A673 (cell line): ENCODE results near the gene NMT1. TPM values are rescaled to one million over a fixed set of nuclear protein-coding genes. Genes with fewer than 3 reads are reported as not detected.
A peak's percentile ranks its signal among the peaks of the same experiment; 100 is the strongest.

Experiments
- Bru-seq: library from RNA; stranded (reverse); fragments of 400-500 nt; gene quantifications from one replicate; lab custom pipeline; 2021; lab: Mats Ljungman, UMichigan
- BruChase-seq, 2 experiments: library from RNA; stranded (reverse); fragments of 400-500 nt; gene quantifications; one replicate each; lab custom pipeline; 2021; lab: Mats Ljungman, UMichigan
- BruUV-seq: library from RNA; stranded (reverse); fragments of 400-500 nt; replicated peaks from 2 replicates; lab custom pipeline; 2021; lab: Mats Ljungman, UMichigan
- CTCF ChIA-PET: fragments of 300-600 bp; sonication (Branson Sonifier 250); formaldehyde crosslinking; loops from one replicate; lab custom pipeline; 2022; ENCODE audit warnings: antibody characterized with exemption; lab: Charles Lee
- POLR2A ChIA-PET: fragments of 300-600 bp; sonication (Branson Sonifier 250); formaldehyde crosslinking; loops from one replicate; lab custom pipeline; 2022; ENCODE audit warnings: antibody characterized with exemption; ENCODE audit not compliant: low non-redundant PET; lab: Charles Lee
- DNase-seq: peaks from one replicate; pipeline ENCODE4 v3.0.0-alpha.2; 2015; ENCODE audit warnings: low spot score
- H3K27ac ChIP-seq: fragments of 200-600 bp; sonication (generic); 2 replicates; pipeline ENCODE4 v1.5.1; 2016; ENCODE audit warnings: mixed run types, low read depth, mild to moderate bottlenecking, mixed read lengths, antibody characterized with exemption, low read length; ENCODE audit not compliant: poor library complexity, severe bottlenecking
- H3K27me3 ChIP-seq: fragments of 200-600 bp; sonication (generic); replicated peaks from 2 replicates; pipeline ENCODE4 v1.6.1; 2017; ENCODE audit warnings: mixed run types, low read depth, mild to moderate bottlenecking, mixed read lengths, antibody characterized with exemption, low read length; ENCODE audit not compliant: insufficient read depth, poor library complexity
- H3K36me3 ChIP-seq: fragments of 200-600 bp; sonication (generic); 2 replicates; pipeline ENCODE4 v1.6.1; 2016; ENCODE audit warnings: mixed run types, mild to moderate bottlenecking, mixed read lengths, antibody characterized with exemption, low read length; ENCODE audit not compliant: insufficient read depth, poor library complexity, severe bottlenecking
- H3K4me1 ChIP-seq: fragments of 200-600 bp; sonication (generic); 2 replicates; pipeline ENCODE4 v1.6.1; 2017; ENCODE audit warnings: mixed run types, mild to moderate bottlenecking, mixed read lengths, antibody characterized with exemption, low read length; ENCODE audit not compliant: insufficient read depth, poor library complexity, severe bottlenecking
- H3K4me3 ChIP-seq: fragments of 200-600 bp; sonication (generic); 2 replicates; pipeline ENCODE4 v1.5.1; 2016; ENCODE audit warnings: low read depth, mixed run types, mild to moderate bottlenecking, mixed read lengths, low read length; ENCODE audit not compliant: poor library complexity, severe bottlenecking
- H3K9me3 ChIP-seq: fragments of 200-600 bp; sonication (generic); 2 replicates; pipeline ENCODE4 v1.6.1; 2016; ENCODE audit warnings: mixed run types, low read depth, mild to moderate bottlenecking, mixed read lengths, antibody characterized with exemption, low read length; ENCODE audit not compliant: poor library complexity, severe bottlenecking
- EZH2 ChIP-seq: fragments of 200-600 bp; sonication (generic); IDR thresholded peaks from 2 replicates; pipeline ENCODE4 v1.6.1; 2017; ENCODE audit warnings: borderline replicate concordance, low read depth, mild to moderate bottlenecking, mixed read lengths, antibody characterized with exemption, low read length; ENCODE audit not compliant: poor library complexity, severe bottlenecking
- intact Hi-C: fragments of 100-400 bp; cut with micrococcal nuclease; formaldehyde crosslinking; loops from one replicate; pipeline ENCODE4 v1.10.0; 2022; ENCODE audit not compliant: unreplicated experiment
- long read RNA-seq: library from polyadenylated mRNA; stranded (forward); transcript quantifications from one replicate; pipeline ENCODE4 v2.0.0, GENCODE V29; 2022
- total RNA-seq: library from RNA; stranded (reverse); gene quantifications from 2 replicates; pipeline ENCODE4 v1.2.3, GENCODE V29; 2021
- TF ChIP-seq, protein P1 (sequence below): fragments of 300-800, 200-600 bp; sonication (generic); conservative IDR thresholded peaks from 2 replicates; pipeline ENCODE4 v1.5.1; 2017; ENCODE audit warnings: low read depth, mild to moderate bottlenecking, antibody characterized with exemption, low read length, moderate library complexity, mixed read lengths

Gene NMT1
- total RNA-seq (108 and 118 TPM in 2 replicates), Bru-seq, nascent RNA (percentile 73 among the genes with signal in this experiment), BruChase-seq, experiment 1, labeled RNA remaining after a 2-hour chase (percentile 72 among the genes with signal in this experiment), BruChase-seq, experiment 2, labeled RNA remaining after a 6-hour chase (percentile 81 among the genes with signal in this experiment)
- long read RNA-seq, full-length matches to known transcripts, result 120 of 152 reads
- long read RNA-seq, partial matches to known transcripts, result 8 of 152 reads
- long read RNA-seq, other reads (novel, unspliced or antisense), result 24 of 152 reads

- Histone ChIP-seq H3K36me3 (no peaks in the 10 kb centered on the region), H3K9me3 (no peaks in the 10 kb centered on the region), H3K4me3 (peak within 1 kb of the TSS; percentile 64), H3K27me3 (no peaks in the 10 kb centered on the region), H3K4me1 (peaks cover 9% of the 10 kb centered on the region), H3K27ac (peak within 1 kb of the TSS; percentile 91)
- POLR2A ChIA-PET, result interaction anchor here (0.7 kb wide), 1 partner anchor 1516 kb away, joined by 3 read pairs; no protein-coding TSS in a partner anchor
- BruUV-seq, result no TSS peak
- TF ChIP-seq EZH2, result no peak
- TF ChIP-seq, protein P1, sequence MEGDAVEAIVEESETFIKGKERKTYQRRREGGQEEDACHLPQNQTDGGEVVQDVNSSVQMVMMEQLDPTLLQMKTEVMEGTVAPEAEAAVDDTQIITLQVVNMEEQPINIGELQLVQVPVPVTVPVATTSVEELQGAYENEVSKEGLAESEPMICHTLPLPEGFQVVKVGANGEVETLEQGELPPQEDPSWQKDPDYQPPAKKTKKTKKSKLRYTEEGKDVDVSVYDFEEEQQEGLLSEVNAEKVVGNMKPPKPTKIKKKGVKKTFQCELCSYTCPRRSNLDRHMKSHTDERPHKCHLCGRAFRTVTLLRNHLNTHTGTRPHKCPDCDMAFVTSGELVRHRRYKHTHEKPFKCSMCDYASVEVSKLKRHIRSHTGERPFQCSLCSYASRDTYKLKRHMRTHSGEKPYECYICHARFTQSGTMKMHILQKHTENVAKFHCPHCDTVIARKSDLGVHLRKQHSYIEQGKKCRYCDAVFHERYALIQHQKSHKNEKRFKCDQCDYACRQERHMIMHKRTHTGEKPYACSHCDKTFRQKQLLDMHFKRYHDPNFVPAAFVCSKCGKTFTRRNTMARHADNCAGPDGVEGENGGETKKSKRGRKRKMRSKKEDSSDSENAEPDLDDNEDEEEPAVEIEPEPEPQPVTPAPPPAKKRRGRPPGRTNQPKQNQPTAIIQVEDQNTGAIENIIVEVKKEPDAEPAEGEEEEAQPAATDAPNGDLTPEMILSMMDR, result no peak
- DNase-seq, result peak; percentile 97
- intact Hi-C loops, result no loop called here
- CTCF ChIA-PET, result interaction anchor here (0.8 kb wide), 1 partner anchor 74 kb away, joined by 5 read pairs; the partner anchor contains the start of gene ACBD4
These were observed at the start of gene NMT1 for GRCh38 chr17:45060797-45061605. Gene NMT1, plus strand, starts transcription at chr17:45061317. Its CDS starts 13 bp downstream, at chr17:45061330.

- DNase-seq, result no peak
- TF ChIP-seq, protein P1, result no peak
- TF ChIP-seq EZH2, result no peak
- no peak overlapping the region for H3K27ac ChIP-seq
- intact Hi-C loops, result loop anchor here (2.0 kb wide), 1 partner anchor 65 kb away; the partner anchor contains the start of gene KIF18B
- H3K4me1 ChIP-seq, result no peaks in the 10 kb centered on the region
- POLR2A ChIA-PET, result no interaction called here
- no peaks in the 10 kb centered on the region for H3K27me3 ChIP-seq
- H3K4me3 ChIP-seq, result no peak overlapping the region
- H3K9me3 ChIP-seq, result no peaks in the 10 kb centered on the region
- H3K36me3 ChIP-seq, result no peaks in the 10 kb centered on the region
- BruUV-seq, result no TSS peak
- CTCF ChIA-PET, result no interaction called here
These were observed 49.4 kb upstream of the NMT1 start for GRCh38 chr17:45011767-45012166.

DNA sequence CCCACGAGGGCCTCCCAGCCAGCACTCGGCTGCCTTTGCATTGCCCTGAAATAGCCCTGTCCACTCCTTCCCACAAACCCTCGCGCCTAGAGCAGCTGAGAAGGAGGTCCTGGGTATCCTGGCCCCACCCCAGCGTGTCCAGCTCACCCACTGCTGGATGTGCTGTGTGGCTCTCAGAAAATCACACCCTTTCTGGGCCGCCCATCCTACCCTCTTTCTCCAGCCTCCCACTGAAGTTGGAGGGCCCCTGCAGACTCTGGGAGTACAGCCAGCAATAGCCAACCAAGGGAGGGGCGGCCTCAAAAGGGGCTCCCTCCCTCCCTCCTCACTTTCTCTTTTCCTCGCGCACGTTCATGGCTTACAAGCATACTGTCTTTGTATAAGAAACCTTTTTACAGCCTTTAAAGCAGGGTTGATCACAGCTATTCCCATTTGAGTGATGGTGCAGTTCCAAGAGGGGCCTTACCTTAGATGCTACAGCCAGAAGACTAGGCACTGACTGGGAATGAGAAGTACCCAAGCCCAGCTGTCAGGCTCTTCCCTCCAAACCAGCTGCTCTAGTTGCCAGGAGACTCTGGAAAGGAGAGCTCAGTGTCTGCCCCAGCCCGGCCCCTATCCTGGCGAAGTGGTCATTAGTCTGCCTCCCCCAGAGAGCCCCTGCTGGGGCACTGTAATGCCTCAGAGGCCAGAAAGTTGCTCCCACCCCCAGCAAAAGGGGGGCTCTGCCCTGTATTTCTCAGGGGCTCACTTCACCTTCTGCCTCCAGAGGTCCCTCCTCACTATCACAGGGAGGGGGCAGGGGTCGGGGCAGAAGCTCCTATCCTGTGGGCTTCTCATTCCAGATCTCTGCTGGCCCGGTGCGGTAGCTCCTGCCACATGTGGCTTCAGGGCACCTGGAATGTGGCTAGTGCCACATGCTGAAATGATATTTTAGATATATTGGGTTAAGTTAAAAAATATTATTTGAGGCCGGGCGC is 47.8 kb upstream of the NMT1 start:
- Histone ChIP-seq H3K36me3 (no peaks in the 10 kb centered on the region), H3K4me1 (no peaks in the 10 kb centered on the region), H3K9me3 (no peaks in the 10 kb centered on the region), H3K27ac (no peak overlapping the region), H3K27me3 (no peaks in the 10 kb centered on the region), H3K4me3 (no peak overlapping the region)
- POLR2A ChIA-PET, result no interaction called here
- no TSS peak for BruUV-seq
- TF ChIP-seq, protein P1, result no peak
- no peak for TF ChIP-seq EZH2
- intact Hi-C loops, result loop anchor here (2.0 kb wide), 1 partner anchor 67 kb away; the partner anchor contains the start of gene KIF18B
- CTCF ChIA-PET, result no interaction called here
- no peak for DNase-seq
